OCI-LY1 (cell line): ENCODE data around the gene DBNL.

Experiments used
- CTCF ChIP-seq: fragments of 200-600 bp; sonication (generic), shearing (Covaris generic); IDR thresholded peaks from 2 replicates; pipeline ENCODE4 v1.5.1; 2017; ENCODE audit warnings: mild to moderate bottlenecking, antibody characterized with exemption, low read length, moderate library complexity, mixed read lengths
- EZH2 ChIP-seq: fragments of 200-600 bp; sonication (generic), shearing (Covaris generic); IDR thresholded peaks from 2 replicates; pipeline ENCODE4 v1.8.0; 2017; ENCODE audit warnings: borderline replicate concordance, mixed run types, mild to moderate bottlenecking, antibody characterized with exemption, low read length, moderate library complexity, mixed read lengths

DNA sequence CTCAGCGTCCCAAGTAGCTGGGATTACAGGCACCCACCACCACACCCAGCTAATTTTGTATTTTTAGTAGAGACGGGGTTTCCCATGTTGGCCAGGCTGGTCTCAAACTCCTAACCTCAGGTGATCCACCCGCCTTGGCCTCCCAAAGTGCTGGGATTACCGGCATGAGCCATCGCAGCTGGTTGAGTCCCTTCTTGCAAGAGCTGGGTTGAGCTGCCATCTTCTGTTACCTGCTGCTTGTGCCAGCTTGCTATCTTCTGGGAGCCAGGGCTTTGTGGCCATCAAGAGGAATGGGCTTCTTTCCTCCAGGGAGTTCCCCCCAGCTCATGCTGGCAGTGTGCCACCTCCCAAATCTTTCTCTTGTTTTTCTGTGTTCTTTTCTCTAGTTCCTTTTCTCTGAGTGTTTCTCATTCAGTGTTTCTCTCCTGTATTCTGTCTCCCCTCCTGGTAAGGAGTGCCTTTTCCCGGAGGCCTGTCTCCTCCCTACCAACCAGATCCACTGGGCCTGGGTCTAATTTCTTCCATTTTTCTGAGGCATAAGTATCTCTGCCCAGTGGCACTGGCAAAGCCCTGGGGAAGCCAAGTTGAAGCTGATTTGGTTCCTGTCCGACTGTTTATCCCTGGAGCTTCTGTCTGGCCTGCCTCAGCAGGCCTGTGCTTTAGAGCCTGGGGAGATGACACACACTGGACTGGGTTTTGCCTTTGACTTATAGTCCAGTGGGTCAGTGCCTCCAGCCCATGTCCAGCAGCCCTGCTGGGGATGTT is 3.7 kb downstream of the DBNL start:
- no peak for TF ChIP-seq CTCF
- TF ChIP-seq EZH2, result no peak
